SKM-1 (cell line): ENCODE results near the gene OR14K1.
"Not testable (repeated sequence)": the region's sequence is repeated elsewhere in the genome, so short reads cannot be mapped to it uniquely, and the experiment has no call there.

Source experiments
- DNase-seq: peaks from one replicate; lab custom pipeline; 2025; ENCODE audit not compliant: unreplicated experiment; lab: John Stamatoyannopoulos, UW

The OR14K1 gene, protein sequence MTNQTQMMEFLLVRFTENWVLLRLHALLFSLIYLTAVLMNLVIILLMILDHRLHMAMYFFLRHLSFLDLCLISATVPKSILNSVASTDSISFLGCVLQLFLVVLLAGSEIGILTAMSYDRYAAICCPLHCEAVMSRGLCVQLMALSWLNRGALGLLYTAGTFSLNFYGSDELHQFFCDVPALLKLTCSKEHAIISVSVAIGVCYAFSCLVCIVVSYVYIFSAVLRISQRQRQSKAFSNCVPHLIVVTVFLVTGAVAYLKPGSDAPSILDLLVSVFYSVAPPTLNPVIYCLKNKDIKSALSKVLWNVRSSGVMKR

GRCh38 chr1:247738315-247738714, at the start of gene OR14K1:
Gene OR14K1, plus strand, starts transcription at chr1:247738615. Its CDS starts 0 bp downstream, at chr1:247738615.
- DNase-seq: no peak

GRCh38 chr1:247701338-247701737, 37.1 kb upstream of the OR14K1 start:
- no peak for DNase-seq

GRCh38 chr1:247710681-247711080, 27.7 kb upstream of the OR14K1 start:
- not testable (repeated sequence) for DNase-seq

DNA sequence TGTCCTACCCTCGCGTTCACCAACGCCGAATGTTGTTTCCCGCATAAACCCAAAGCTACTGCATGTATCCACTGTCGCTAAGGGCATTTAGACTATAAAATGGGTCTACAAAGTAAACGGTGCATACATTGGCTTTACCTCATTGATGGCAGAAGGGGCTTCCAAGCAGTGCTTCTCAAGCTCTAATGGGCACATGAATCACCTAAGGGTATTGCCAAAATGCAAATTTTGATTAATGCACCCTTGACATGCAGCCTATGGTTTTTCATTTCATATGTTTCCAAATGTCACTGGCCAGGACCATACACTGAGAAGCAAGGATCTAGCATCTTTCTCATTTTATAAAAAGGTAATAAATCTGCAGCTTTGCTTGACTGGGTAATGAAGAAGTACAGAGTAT, 24.7 kb upstream of the OR14K1 start:
- DNase-seq: no peak

DNA sequence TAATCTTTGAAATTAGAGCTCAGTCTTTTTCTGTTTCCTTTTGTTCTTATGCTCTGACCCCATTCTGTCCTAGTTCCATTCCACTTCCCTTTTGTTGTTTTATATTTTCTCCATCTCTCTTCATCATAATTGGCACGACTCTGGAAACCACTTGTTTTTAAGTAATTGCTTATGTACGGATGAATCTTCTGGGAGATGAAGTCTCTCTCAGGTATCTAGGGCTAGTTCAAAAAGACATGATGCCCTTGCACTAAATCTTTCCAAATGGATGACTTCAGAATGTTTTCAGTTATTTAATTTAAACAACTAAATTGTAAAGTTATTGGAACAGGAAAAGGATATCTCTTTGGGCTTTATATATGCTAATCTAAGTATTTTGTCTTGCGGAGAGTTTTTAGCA, 21.9 kb upstream of the OR14K1 start, which contains the start of gene OR6F1:
Gene OR6F1, minus strand, starts transcription at position 101 of the 400 bp plus-strand sequence. CDS start 3,891 bp downstream, outside the sequence.
- no peak for DNase-seq

DNA sequence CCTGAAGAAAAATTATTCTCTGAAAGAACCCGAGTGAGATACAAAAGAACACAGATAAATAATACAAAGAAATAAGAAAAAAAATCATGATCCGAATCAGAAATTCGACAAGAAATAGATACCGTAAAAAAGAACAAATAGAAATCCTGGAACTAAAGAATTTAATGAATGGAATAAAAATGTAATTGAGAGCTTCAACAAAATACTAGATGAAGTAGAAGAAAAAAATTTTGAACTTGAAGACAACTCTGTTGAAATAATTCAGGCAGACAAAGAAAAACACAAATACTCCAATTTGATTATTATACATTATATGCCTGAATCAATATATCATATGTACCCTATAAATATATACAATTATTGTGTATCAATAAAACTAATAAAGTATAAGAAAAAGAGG, 17.2 kb upstream of the OR14K1 start:
- no peak for DNase-seq

DNA sequence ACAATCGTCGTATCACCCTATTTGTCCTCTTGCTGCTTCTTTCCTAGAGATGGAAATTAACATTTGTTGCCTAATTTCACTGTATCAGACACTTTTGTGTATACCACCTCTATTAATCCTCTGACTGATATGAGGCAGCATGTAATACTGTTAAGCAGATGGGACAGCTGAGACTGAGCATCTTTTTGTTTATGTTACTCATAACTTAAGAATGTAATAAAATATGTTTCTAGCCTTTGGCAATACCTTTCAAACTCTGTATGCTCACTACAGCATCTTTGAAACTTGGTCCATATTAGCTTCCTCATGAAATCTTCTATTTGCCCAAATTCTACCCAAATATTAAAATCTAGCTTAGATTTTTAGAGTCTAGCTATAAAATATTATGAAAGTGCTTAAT, 2.3 kb downstream of the OR14K1 start:
- DNase-seq: no peak

DNA sequence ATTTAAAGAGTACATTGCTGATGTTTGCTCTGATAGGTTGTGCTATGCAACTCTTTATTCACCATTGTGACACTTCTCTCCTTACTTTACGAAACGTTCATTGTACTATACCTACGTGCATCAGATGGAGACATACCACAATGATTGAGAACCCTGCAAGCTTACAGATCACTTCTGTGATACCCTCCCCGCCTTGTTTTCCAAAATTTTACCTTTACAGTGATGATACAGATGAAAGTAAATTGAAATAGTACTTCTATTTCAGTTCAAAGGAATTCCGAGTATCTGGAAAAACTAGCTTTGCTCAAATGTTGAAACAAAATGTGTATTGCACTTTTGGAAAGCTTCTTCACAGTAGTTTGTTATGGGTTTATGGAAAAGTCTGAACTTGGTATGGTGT, 3.3 kb downstream of the OR14K1 start:
- no peak for DNase-seq

DNA sequence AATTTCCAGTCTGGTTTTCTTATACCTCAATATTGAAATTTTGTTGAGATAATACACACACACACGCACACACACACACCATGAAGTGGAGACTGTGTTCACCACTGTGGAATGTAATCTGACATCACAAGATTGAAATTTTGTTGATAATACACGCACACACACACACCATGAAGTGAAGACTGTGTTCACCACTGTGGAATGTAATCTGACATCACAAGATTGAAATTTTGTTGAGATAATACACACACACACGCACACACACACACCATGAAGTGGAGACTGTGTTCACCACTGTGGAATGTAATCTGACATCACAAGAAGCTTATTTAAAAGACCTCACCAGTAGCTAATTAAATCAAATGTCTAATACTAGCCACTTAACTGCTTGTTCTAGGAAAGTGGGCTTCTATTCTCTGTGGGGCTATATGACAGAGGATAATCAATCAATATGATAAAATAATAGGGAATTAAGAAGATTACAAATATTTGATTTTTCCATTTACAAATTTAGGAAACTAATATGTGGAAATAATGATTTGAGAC, 3.9 kb downstream of the OR14K1 start:
- DNase-seq: not testable (repeated sequence)

DNA sequence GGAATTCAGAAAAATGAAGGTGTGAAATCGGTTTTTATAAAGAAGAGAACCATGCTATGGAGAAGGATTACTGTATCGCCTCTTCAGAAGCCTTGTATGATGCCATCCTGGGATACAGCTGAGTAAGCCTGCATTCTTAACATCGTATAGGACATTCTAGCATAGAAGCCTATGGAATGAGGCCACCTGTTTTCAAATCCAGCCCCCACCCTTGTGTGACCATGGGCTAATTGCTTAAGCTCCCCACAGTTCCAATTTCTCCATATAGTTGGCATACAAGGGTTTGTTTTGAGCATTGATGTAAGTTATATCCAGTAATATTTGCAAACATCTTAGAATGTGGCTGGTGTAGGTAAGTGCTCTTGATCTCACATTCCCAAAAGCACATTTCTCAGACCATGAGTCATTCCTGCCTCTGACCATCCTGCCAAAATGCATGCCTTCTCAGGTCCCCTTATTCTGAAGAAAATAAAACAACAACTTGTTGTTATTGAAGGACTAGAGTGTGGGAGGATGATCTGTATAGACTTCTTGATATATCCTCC, 8.0 kb downstream of the OR14K1 start:
- no peak for DNase-seq

GRCh38 chr1:247747616-247748015, 9.2 kb downstream of the OR14K1 start:
- DNase-seq: no peak

DNA sequence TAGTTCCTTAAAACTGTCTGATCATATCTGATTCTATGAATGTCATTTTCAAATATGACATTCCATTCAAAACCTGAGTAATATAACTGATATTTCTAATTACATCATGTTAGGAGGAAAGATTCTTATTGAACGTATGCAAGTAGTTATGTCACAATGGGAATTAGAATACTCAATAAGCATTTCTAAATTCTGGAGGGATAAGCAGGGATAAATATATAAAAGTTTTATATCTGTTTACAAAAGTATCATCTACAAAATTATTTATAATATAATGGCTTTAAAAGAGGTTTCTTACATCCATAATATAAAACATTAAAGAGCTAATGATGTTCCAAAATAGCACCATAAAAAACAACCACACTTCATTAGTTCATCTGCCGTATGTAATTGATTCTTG, 9.6 kb downstream of the OR14K1 start, which contains the start of gene OR14A2:
Gene OR14A2, minus strand, starts transcription at position 101 of the 400 bp plus-strand sequence.
- DNase-seq: no peak

DNA sequence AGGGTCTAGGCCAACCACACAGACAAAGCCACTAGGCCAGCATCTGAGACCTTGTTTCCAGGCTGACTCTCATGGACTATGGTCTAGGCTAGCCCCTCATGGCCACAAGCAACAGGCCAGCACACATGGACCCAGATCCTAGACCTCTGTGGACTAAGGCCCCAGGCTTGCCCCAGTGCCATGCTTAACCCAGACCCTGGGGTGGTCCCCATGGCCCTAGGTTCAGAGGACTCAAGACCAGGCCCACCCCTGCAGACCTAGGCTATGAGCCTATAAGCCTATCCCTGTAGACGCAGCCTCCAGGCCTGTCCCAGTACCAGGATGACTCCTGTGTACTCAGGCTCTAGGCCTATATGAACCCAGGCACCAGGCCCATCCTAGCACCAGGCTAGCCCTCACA, 11.5 kb downstream of the OR14K1 start:
- DNase-seq: no peak

- not testable (repeated sequence) for DNase-seq
Measured at GRCh38 chr1:247754311-247754710, 15.9 kb downstream of the OR14K1 start.

GRCh38 chr1:247760456-247760855, 22.0 kb downstream of the OR14K1 start, which contains the start of gene OR1C1:
Gene OR1C1, minus strand, starts transcription at chr1:247760556. Its CDS starts 2,150 bp downstream, at chr1:247758406.
- DNase-seq: no peak

DNA sequence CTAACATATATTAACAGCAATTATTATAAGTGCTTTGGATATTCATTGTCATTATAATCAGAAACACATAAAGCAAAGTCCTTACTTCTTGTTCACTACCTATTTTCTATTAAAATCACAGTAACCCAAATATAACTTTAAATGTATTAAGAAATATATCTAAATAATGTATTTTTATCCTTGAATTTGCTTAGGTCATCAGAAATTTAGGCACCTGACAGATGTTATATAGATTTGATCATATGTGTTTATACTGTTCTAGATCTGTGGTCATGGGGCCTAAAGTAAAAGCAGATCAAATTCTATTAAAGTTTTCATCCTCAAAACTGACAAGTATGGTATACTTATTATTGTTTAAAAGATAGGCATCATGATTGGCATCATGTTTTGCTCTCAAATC, 31.2 kb downstream of the OR14K1 start:
- no peak for DNase-seq
